HG02588 (cell line): Measurements from ENCODE around the gene FNTB.

Experiments used
- ATAC-seq: cut with Tn5 transposase; IDR thresholded peaks from one replicate; pipeline ENCODE4 v1.9.1; 2021; ENCODE audit warnings: mild to moderate bottlenecking, moderate library complexity; ENCODE audit not compliant: unreplicated experiment

The FNTB gene

DNA sequence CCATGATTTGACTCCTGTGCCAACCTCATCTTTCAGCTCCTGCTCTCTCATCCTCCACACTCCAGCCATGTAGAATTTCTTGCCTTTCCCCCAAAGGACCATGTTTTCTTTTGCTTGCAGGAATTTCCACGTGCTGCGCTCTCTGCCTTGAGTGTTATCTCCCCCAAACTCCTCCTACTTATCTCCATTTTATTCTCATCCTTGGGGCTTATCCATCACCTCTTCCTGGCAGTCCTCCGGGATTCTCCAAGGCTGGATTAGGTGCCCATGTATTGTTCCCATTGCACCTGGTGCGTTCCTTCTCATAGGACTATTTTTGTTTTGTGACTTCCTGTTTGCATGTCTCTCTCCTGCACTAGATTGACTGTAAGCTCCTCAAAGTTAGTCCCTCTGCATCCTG, 122.7 kb downstream of the FNTB start:
- ATAC-seq: no peak

DNA sequence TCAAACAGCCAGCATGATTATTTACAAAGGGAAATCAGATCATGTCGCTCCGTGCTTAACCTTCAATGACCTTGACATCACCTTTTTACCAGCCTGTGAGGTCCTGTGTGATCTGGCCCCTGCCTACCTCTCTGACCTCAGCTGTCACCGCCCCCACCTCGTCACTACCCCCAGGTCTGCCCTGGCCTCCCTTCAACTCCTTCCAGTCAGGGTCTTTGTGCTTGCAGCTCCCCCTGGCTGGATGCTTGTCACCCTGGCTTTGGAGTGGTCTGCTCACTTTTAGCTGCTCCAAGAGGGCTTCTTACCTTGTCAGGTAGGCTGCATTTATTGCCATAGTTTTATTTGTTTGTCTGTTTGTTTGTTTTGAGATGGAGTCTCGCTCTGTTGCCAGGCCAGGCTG, 123.8 kb downstream of the FNTB start:
- no peak for ATAC-seq
